ENCODE results near the gene ACOT7.

GRCh38 chr1:6257541-6258069 lies 136.0 kb downstream of the ACOT7 start:
- TF ChIP-seq, protein P1, sequence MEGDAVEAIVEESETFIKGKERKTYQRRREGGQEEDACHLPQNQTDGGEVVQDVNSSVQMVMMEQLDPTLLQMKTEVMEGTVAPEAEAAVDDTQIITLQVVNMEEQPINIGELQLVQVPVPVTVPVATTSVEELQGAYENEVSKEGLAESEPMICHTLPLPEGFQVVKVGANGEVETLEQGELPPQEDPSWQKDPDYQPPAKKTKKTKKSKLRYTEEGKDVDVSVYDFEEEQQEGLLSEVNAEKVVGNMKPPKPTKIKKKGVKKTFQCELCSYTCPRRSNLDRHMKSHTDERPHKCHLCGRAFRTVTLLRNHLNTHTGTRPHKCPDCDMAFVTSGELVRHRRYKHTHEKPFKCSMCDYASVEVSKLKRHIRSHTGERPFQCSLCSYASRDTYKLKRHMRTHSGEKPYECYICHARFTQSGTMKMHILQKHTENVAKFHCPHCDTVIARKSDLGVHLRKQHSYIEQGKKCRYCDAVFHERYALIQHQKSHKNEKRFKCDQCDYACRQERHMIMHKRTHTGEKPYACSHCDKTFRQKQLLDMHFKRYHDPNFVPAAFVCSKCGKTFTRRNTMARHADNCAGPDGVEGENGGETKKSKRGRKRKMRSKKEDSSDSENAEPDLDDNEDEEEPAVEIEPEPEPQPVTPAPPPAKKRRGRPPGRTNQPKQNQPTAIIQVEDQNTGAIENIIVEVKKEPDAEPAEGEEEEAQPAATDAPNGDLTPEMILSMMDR (IDR thresholded peaks at IDR 0.05; ENCODE audit: insufficient read depth, low read length) = no peak
- TF ChIP-seq POLR2AphosphoS5 (IDR thresholded peaks at IDR 0.05; ENCODE audit: low read depth) = no peak

Data from HL-60 (cell line).